ENCODE data around the gene STK4. TPM values are rescaled to one million over a fixed set of nuclear protein-coding genes. Genes with fewer than 3 reads are reported as not detected.

Gene STK4
- total and polyA plus RNA-seq, 2 donors from 2014 or later, result 4.3 to 41.0 TPM

DNA sequence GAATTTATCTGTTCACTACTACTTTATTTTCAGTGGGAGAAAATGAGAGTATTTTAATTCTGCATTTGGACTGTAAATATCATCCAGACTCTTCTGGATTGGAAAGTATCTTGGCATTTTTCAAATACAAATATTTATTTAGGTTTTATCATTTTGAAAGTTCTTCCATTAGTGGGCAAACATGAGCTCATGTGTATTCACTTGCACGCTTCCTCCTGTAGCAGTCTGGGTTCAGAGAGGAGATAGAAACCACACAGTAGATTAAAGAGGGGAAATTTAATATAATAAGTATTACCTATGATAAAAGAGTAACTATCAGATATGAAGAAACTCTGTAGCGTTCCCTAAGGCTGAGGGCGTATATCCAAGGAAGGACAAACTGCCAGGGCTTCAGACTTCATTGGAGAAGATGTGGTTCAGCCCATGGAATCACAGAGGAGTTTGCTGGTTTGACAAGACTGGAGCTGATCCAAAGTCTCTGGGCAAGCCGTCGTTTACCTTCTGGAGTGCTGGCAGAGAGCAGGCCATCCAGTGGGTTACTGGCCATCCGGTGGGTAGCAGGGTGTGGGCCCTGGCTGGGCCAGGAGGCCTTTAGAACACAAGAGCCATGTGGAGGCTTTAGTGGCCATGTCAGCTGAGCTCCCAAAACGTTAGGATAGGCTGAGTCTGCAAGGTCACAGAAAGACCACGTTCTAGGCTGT lies 90.3 kb downstream of the STK4 start:
- Histone ChIP-seq H3K9me3 (ENCODE audit: control insufficient read depth in 2 of 3, insufficient read depth in 1 of 3, low read length in 3 of 3) (no peaks in the 10 kb centered on the region), H3K9ac (ENCODE audit: low read length in 3 of 3) (no peak overlapping the region), H3K4me3 (ENCODE audit: low read length in 3 of 3) (no peak overlapping the region), H3K27me3 (ENCODE audit: control insufficient read depth, insufficient read depth, low read length) (no peaks in the 10 kb centered on the region), H3K36me3 (ENCODE audit: control insufficient read depth in 2 of 3, insufficient read depth in 3 of 3, low read length in 3 of 3) (no peaks in the 10 kb centered on the region), H3K4me1 (ENCODE audit: control insufficient read depth in 2 of 3, insufficient read depth in 2 of 3, low read depth in 1 of 3, low read length in 3 of 3) (no peaks in the 10 kb centered on the region), H3K27ac (ENCODE audit: low read depth in 2 of 2, low read length in 2 of 2) (no peak overlapping the region)
- no peak for FAIRE-seq
- TF ChIP-seq, protein P1, sequence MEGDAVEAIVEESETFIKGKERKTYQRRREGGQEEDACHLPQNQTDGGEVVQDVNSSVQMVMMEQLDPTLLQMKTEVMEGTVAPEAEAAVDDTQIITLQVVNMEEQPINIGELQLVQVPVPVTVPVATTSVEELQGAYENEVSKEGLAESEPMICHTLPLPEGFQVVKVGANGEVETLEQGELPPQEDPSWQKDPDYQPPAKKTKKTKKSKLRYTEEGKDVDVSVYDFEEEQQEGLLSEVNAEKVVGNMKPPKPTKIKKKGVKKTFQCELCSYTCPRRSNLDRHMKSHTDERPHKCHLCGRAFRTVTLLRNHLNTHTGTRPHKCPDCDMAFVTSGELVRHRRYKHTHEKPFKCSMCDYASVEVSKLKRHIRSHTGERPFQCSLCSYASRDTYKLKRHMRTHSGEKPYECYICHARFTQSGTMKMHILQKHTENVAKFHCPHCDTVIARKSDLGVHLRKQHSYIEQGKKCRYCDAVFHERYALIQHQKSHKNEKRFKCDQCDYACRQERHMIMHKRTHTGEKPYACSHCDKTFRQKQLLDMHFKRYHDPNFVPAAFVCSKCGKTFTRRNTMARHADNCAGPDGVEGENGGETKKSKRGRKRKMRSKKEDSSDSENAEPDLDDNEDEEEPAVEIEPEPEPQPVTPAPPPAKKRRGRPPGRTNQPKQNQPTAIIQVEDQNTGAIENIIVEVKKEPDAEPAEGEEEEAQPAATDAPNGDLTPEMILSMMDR (IDR thresholded peaks at IDR 0.05; ENCODE audit: borderline replicate concordance, extremely low read depth, insufficient read depth), result no peak
- DNase-seq, result no peak
- intact Hi-C loops (cut with DNase I), result no loop called here

DNA sequence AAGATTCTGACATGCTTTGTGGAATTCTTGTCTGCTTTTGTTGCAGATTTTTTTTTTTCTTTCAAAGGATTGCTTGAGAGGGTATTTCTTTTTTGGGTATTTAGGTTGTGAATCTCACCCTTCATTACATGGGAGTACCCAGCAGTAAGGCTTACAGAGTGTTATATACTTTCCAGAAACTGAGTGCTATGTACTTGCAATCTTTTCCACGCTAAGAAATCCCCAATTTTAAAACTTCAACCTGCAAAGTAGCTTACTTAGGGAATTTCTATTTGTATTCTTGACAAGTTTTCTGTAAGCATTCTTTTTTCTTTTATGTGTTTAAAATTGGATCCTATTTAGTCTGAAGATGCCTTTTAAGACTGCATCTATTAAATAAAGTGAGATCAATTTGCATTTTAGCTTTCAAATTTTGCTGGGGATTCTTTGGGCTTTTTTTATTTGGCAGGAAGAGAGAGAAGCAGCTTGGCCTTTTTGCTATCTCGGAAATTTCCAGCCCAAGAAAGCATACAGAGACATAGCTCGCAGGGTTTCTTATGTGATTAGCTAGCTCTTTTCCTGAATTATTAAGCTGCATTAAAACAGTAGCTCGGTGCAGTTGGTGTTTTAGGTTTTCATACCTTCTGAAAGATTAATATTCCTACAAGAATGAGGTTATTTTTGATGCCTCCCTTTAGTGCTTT lies 92.0 kb downstream of the STK4 start:
- no peaks in the 10 kb centered on the region for H3K27me3 ChIP-seq (ENCODE audit: control insufficient read depth, insufficient read depth, low read length)
- intact Hi-C loops (cut with DNase I), result no loop called here
- H3K27ac ChIP-seq (ENCODE audit: low read depth in 2 of 2, low read length in 2 of 2), result no peak overlapping the region
- DNase-seq (no peak), FAIRE-seq (no peak)
- no peaks in the 10 kb centered on the region for H3K9me3 ChIP-seq (ENCODE audit: control insufficient read depth in 2 of 3, insufficient read depth in 1 of 3, low read length in 3 of 3)
- no peak overlapping the region for H3K9ac ChIP-seq (ENCODE audit: low read length in 3 of 3)
- TF ChIP-seq, protein P1 (IDR thresholded peaks at IDR 0.05; ENCODE audit: borderline replicate concordance, extremely low read depth, insufficient read depth), result no peak
- H3K36me3 ChIP-seq (ENCODE audit: control insufficient read depth in 2 of 3, insufficient read depth in 3 of 3, low read length in 3 of 3), result no peaks in the 10 kb centered on the region
- H3K4me3 ChIP-seq (ENCODE audit: low read length in 3 of 3), result no peak overlapping the region
- H3K4me1 ChIP-seq (ENCODE audit: control insufficient read depth in 2 of 3, insufficient read depth in 2 of 3, low read depth in 1 of 3, low read length in 3 of 3), result no peaks in the 10 kb centered on the region

DNA sequence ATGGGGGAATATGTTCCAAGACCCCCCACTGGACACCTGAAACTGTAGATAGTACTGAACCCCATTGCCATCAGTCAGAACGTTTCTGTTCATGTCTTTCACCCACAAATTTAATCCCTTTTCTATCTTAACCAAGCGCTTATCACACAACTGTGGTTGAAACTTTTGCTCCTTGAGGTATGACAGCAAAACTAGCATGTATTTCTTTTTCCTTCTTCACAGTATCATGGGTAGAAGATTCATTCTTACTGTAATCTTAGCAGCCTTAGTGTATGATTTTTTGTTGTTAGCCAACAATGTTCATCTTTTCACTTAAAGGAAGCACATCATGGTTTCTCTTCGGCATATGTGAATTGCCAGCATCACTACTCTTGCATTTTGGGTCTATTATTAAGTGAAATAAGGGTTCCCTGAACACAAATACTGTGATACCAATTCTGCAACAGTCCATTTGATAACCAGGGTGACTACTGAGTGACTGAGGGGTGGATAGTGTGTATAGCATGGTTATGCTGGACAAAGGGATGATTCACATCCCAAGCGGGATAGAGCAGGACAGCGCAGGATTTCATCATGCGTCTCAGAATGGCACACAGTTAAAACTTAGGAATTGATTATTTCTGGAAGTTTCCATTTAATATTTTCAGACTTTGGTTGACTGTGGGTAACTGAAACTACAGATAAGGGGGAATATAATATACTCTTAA lies 92.9 kb downstream of the STK4 start:
- Histone ChIP-seq H3K36me3 (ENCODE audit: control insufficient read depth in 2 of 3, insufficient read depth in 3 of 3, low read length in 3 of 3) (no peaks in the 10 kb centered on the region), H3K9ac (ENCODE audit: low read length in 3 of 3) (no peak overlapping the region), H3K4me3 (ENCODE audit: low read length in 3 of 3) (no peak overlapping the region), H3K9me3 (ENCODE audit: control insufficient read depth in 2 of 3, insufficient read depth in 1 of 3, low read length in 3 of 3) (no peaks in the 10 kb centered on the region), H3K27ac (ENCODE audit: low read depth in 2 of 2, low read length in 2 of 2) (no peak overlapping the region), H3K27me3 (ENCODE audit: control insufficient read depth, insufficient read depth, low read length) (no peaks in the 10 kb centered on the region), H3K4me1 (ENCODE audit: control insufficient read depth in 2 of 3, insufficient read depth in 2 of 3, low read depth in 1 of 3, low read length in 3 of 3) (no peaks in the 10 kb centered on the region)
- DNase-seq (no peak), FAIRE-seq (no peak)
- intact Hi-C loops (cut with DNase I), result no loop called here
- TF ChIP-seq, protein P1 (IDR thresholded peaks at IDR 0.05; ENCODE audit: borderline replicate concordance, extremely low read depth, insufficient read depth), result no peak

All from kidney (tissue), 14 donors.